Measurements from ENCODE around the gene WSB2. TPM values are rescaled to one million over a fixed set of nuclear protein-coding genes. Genes with fewer than 3 reads are reported as not detected.

Gene WSB2
- polyA plus RNA-seq, 1 donor from 2014 or later: 155 TPM

DNA sequence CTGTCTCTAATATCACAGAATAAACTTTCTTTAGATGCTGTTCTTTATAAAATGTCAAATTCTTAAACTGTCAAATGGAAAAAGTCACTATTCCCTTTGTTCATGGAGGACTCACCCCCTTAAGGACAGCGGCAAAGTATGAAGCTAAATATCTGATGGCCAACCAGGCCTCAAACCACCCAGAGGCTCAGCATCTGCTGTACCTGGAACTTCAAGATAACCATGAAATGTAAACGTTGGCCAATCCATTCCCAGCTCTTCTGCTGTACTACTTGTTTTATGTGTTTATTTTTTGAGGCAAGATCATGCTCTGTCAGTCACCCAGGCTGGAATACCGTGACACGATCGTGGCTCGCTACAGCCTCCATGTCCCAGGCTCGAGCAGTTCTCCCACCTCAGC, 28.8 kb downstream of the WSB2 start:
- Histone ChIP-seq H3K36me3 (ENCODE audit: insufficient read depth, low read length) (peaks cover 6% of the 10 kb centered on the region), H3K27ac (ENCODE audit: low read length) (no peak overlapping the region), H3K27me3 (ENCODE audit: insufficient read depth, low read depth, low read length) (no peaks in the 10 kb centered on the region), H3K79me2 (replicated peaks; ENCODE audit: insufficient read depth, low read length) (no peaks in the 10 kb centered on the region), H3F3A (ENCODE audit: insufficient read depth, low read length, poor library complexity, severe bottlenecking) (no peaks in the 10 kb centered on the region), H3K9me2 (ENCODE audit: insufficient read depth, low read length) (no peaks in the 10 kb centered on the region), H3K9me3 (ENCODE audit: low read length) (no peaks in the 10 kb centered on the region), H3K9ac (ENCODE audit: low read length) (no peak overlapping the region), H2AFZ (ENCODE audit: low read depth, low read length) (no peak overlapping the region), H3K4me3 (ENCODE audit: low read length) (no peak overlapping the region), H4K20me1 (ENCODE audit: insufficient read depth) (no peaks in the 10 kb centered on the region), H3K4me2 (ENCODE audit: low read length) (no peak overlapping the region)
- TF ChIP-seq SMC3 (conservative IDR thresholded peaks at IDR 0.05; ENCODE audit: poor library complexity) (no peak), RAD21 (conservative IDR thresholded peaks at IDR 0.05) (no peak), EP300 (conservative IDR thresholded peaks at IDR 0.05; ENCODE audit: poor library complexity, severe bottlenecking) (no peak), MXI1 (conservative IDR thresholded peaks at IDR 0.05; ENCODE audit: poor library complexity, severe bottlenecking) (no peak)
- TF ChIP-seq, protein P1, sequence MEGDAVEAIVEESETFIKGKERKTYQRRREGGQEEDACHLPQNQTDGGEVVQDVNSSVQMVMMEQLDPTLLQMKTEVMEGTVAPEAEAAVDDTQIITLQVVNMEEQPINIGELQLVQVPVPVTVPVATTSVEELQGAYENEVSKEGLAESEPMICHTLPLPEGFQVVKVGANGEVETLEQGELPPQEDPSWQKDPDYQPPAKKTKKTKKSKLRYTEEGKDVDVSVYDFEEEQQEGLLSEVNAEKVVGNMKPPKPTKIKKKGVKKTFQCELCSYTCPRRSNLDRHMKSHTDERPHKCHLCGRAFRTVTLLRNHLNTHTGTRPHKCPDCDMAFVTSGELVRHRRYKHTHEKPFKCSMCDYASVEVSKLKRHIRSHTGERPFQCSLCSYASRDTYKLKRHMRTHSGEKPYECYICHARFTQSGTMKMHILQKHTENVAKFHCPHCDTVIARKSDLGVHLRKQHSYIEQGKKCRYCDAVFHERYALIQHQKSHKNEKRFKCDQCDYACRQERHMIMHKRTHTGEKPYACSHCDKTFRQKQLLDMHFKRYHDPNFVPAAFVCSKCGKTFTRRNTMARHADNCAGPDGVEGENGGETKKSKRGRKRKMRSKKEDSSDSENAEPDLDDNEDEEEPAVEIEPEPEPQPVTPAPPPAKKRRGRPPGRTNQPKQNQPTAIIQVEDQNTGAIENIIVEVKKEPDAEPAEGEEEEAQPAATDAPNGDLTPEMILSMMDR (IDR thresholded peaks at IDR 0.05; ENCODE audit: poor library complexity, severe bottlenecking): no peak
- TF ChIP-seq, protein P2, sequence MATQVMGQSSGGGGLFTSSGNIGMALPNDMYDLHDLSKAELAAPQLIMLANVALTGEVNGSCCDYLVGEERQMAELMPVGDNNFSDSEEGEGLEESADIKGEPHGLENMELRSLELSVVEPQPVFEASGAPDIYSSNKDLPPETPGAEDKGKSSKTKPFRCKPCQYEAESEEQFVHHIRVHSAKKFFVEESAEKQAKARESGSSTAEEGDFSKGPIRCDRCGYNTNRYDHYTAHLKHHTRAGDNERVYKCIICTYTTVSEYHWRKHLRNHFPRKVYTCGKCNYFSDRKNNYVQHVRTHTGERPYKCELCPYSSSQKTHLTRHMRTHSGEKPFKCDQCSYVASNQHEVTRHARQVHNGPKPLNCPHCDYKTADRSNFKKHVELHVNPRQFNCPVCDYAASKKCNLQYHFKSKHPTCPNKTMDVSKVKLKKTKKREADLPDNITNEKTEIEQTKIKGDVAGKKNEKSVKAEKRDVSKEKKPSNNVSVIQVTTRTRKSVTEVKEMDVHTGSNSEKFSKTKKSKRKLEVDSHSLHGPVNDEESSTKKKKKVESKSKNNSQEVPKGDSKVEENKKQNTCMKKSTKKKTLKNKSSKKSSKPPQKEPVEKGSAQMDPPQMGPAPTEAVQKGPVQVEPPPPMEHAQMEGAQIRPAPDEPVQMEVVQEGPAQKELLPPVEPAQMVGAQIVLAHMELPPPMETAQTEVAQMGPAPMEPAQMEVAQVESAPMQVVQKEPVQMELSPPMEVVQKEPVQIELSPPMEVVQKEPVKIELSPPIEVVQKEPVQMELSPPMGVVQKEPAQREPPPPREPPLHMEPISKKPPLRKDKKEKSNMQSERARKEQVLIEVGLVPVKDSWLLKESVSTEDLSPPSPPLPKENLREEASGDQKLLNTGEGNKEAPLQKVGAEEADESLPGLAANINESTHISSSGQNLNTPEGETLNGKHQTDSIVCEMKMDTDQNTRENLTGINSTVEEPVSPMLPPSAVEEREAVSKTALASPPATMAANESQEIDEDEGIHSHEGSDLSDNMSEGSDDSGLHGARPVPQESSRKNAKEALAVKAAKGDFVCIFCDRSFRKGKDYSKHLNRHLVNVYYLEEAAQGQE (IDR thresholded peaks at IDR 0.05; ENCODE audit: borderline replicate concordance): no peak

DNA sequence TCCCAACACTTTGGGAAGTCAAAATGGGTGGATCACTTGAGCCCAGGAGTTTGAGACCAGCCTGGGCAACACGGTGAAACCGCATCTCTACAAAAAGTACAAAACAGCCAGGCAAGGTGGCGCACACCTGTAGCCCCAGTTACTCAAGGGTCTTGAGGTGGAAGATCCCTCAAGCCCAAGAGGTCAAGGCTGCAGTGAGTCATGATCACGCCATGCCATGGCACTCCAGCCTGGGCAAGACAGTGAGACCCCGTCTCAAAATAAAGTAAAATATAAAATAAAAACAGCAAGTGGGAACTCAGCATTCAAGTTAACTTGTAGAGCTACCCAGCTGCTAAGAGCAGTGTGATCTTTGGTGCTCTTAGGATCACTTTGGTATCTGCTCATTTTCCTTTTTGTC, 31.8 kb downstream of the WSB2 start:
- no peak overlapping the region for H3K9ac ChIP-seq (ENCODE audit: low read length)
- no peak overlapping the region for H3K4me3 ChIP-seq (ENCODE audit: low read length)
- no peak overlapping the region for H2AFZ ChIP-seq (ENCODE audit: low read depth, low read length)
- H3K27me3 ChIP-seq (ENCODE audit: insufficient read depth, low read depth, low read length): no peaks in the 10 kb centered on the region
- no peaks in the 10 kb centered on the region for H3K79me2 ChIP-seq (replicated peaks; ENCODE audit: insufficient read depth, low read length)
- no peak overlapping the region for H3K4me2 ChIP-seq (ENCODE audit: low read length)
- no peaks in the 10 kb centered on the region for H3K9me2 ChIP-seq (ENCODE audit: insufficient read depth, low read length)
- no peaks in the 10 kb centered on the region for H4K20me1 ChIP-seq (ENCODE audit: insufficient read depth)
- no peak overlapping the region for H3K27ac ChIP-seq (ENCODE audit: low read length)
- TF ChIP-seq TAF1 (IDR thresholded peaks at IDR 0.05; ENCODE audit: low read depth): no peak
- TF ChIP-seq, protein P2 (IDR thresholded peaks at IDR 0.05; ENCODE audit: borderline replicate concordance): no peak
- no peak for TF ChIP-seq POLR2AphosphoS5 (IDR thresholded peaks at IDR 0.05)
- H3K9me3 ChIP-seq (ENCODE audit: low read length): no peaks in the 10 kb centered on the region
- H3K36me3 ChIP-seq (ENCODE audit: insufficient read depth, low read length): peaks cover 5% of the 10 kb centered on the region
- no peaks in the 10 kb centered on the region for H3F3A ChIP-seq (ENCODE audit: insufficient read depth, low read length, poor library complexity, severe bottlenecking)
